GM21737 (cell line): Measurements from ENCODE around the gene PILRB.
"Not testable (repeated sequence)": the region's sequence is repeated elsewhere in the genome, so short reads cannot be mapped to it uniquely, and the experiment has no call there.

Experiments used
- ATAC-seq: cut with Tn5 transposase; IDR thresholded peaks from one replicate; pipeline ENCODE4 v1.9.1; 2021; ENCODE audit warnings: mild to moderate bottlenecking, moderate library complexity; ENCODE audit not compliant: unreplicated experiment

Gene PILRB

DNA sequence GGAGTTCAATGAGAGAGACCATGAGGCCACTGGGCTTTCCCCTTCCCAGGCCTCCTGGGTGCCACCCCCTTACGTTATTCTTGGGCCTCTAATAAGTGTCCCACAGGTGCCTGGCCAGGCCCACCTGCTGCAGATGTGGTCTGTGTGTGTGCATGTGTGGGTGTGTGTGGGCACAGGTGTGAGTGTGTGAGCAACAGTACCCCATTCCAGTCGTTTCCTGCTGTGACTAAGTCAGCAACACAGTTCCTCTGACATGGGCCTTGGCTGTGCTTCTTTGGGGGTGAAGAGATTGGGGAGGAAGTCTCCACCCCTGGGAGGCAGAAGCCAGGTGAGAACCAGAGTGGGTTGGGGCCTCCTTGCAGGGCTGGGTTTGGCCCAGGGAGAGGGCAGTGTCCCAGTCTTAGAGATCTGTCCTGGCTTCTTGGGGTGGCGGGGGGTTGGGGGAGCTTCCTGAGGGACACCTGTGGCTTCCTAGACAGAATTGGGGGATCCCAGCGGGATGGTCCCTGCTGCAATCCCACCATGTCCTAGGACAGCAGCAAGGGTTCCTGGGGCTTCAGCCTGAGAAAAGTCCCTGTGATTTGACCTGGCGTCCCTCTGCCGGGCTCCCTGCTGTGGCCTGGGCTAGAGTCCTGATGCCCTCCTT lies 4.1 kb upstream of the PILRB start:
- no peak for ATAC-seq

DNA sequence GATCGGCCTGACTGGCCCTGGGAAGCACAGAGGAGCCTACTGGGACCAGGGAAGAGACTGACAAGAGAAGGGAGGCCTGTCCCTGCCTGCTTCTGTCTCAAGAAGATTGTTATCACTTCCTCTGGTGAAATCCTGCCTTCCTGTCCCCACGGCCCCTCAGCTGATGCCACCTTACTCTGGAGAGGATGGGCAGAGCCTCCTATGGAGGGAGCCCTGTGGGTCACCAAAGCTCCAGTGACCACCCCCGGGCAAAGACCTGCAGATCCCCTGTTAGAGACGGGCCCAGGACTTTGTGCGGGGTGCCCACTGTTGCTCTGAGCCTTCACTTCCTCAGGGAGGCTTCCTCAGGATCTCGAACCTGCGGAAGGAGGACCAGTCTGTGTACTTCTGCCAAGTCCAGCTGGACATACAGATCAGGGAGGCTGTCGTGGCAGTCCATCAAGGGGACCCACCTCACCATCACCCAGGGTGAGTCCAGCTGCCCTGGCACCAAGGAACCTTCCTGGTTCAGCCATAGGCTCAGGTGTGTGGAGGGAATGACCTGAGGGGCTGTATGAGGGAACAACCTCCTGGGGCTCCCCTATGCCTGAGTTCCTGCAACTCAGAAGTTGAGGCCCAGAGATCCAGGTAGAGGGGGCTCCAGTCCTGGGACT lies 1.4 kb upstream of the PILRB start:
- no peak for ATAC-seq

DNA sequence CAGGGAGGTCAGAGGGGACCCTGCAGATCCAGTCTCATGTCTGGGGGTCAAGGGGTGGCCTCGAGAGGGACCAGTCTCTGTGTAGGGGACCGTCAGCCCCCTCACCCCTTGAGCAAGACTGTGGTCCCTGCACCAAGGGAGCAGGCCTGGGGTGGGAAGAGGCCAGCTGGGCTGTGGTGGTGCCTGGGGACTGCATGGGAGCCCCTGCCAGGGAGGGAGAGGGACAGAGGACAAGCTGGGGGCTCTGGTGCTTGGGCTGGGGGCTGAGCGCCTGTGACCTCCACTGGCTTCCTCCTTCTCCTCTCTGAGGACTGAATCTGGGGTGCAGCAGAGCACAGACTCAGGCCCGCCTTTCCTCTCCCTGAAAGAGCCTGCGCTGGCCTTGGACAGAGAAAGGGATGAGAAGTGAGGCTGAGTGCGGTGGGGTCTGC lies 771 bp upstream of the PILRB start:
- no peak for ATAC-seq

DNA sequence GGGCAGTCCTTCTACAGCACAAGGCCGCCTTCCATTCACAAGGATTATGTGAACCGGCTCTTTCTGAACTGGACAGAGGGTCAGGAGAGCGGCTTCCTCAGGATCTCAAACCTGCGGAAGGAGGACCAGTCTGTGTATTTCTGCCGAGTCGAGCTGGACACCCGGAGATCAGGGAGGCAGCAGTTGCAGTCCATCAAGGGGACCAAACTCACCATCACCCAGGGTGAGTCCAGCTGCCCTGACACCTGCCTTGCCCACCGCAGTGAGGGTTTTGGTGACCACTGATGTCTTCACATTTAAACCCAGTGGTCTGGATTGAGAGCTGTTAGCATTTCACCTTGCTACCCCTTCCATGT lies 918 bp downstream of the PILRB start:
- no peak for ATAC-seq

DNA sequence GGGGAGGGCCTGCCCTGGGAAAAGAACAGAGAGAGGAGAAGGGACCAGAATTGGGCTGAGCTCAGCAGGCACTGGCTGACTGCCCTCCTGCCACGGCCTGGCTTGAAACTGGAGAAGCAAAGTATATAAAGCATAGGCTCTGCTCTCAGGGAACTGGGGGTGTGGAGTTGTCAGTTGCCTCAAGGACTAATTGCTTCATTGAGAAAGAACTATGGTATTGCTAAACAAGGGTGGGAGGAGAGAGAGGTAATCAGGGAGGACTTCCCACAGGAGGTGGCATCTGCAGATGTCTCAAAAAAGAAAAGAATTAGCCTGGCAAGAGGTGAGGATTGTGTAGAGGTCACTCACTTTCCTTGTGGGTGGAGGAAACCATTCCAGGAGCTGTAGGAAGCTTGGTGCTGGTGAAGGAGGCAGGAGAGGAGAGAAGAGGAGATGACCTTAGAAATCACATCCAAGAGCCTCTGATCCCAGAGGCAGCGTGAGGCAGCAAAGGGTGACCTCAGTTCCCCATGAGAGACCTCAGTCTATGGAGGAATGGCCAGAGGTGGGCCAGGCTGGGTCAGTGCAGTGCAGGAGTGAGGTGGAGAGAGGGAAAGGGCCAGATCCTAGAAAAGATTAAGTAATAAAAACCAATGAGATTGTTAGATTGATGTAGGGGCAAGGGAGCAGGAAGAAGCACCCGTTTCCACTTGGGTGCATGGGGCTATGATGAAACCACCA lies 2.4 kb downstream of the PILRB start:
- ATAC-seq, result no peak

DNA sequence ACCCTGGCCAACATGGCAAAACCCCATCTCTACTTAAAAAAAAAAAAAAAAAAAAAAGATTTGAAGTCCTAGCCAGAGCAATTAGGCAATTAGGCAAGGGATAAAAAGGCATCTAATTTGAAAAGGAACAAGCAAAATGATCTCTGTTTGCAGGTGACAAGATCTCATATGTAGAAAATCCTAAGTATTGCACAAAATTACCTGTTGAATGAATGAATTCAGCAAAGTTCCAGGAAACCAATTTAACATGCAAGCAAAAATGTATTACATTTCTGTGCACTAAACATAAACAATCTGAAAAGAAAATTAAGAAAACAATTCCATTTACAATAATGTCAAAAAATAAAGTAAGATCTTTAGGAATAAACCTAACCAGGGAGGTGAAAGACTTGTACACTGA lies 5.2 kb downstream of the PILRB start:
- ATAC-seq, result no peak

DNA sequence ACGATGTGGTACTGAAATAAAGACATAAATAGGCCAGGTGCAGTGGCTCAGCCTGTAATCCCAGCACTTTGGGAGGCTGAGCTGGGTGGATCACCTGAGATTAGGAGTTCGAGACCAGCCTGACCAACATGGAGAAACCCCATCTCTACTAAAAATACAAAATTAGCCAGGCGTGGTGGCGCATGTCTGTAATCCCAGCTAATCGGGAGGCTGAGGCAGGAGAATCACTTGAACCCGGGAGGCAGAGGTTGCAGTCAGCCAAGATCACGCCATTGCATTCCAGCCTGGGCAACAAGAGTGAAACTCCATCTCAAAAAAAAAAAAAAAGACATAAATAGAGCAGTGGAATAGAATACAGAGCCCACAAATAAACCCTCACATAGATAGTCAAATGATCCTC lies 5.9 kb downstream of the PILRB start:
- ATAC-seq, result not testable (repeated sequence)

DNA sequence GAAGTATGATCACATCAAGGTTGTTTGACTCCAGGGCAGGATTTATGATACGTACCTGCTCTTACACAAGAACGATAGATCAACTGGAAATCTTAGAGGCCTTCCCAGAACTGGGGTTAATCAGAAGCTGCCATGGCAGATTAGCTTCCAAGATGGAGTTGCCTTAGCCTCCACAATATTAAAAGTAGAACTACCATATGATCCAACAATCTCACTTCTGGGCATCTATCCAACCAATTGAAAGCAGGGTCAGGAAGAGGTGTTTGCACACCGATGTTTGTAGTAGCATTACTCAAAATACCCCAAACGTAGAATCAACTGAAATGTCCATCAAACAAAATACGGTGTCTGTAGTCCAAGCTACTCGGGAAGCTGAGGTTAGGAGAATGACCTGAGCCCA lies 6.6 kb downstream of the PILRB start:
- ATAC-seq, result no peak

DNA sequence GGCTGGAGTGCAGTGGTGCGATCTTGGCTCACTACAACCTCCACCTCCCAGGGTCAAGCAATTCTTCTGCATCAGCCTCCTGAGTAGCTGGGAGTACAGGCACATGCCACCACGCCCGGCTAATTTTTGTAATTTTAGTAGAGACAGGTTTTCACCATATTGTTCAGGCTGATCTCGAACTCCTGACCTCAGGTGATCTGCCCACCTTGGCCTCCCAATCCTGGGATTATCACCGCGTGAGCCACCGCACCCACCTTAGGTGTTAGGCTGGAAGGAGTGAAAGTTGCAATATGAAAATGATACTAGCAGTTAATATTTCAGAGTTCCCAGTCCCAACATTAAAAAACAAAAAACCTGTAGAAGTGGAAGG lies 8.1 kb downstream of the PILRB start:
- ATAC-seq, result not testable (repeated sequence)

DNA sequence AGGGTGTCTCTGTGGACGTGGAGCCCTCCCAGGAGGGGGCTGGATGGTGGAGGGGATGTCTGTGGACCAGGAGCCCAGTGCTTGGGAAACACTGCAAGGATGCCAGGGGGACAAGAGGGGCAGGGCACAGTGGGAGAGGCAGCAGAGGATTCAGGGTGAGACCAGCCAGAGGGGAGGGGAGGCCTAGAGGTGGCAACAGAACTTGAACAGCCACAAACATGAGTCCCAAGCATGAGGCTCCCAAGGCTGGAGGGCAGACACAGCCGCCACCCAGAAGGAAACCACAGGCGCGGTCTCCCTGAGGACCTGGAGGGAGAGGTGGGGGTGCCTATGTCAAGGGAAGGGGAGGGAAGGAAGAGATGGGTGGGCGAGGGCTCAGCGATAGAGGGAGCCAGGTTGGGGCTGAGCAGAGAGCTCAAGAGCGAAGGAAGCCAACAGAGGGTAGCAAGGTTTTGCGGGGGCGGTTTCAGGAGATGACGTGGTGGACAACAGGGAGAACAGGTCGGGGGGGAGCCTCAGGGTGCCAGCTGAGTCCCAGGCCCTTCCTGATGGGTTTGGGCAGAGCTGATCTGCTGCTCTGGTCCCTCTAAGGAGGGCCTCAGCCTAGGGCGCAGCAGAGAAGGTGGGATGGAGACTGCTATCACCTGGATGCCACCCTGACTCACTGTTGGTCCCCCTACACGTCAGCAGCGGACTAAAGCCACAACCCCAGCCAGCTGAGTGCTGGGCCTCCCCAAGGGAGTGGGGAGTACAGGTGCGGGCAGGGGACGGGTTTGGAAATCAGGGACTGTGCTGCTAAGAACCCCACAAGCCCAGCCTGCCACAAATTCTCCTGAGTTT lies 8.7 kb downstream of the PILRB start:
- ATAC-seq, result no peak

DNA sequence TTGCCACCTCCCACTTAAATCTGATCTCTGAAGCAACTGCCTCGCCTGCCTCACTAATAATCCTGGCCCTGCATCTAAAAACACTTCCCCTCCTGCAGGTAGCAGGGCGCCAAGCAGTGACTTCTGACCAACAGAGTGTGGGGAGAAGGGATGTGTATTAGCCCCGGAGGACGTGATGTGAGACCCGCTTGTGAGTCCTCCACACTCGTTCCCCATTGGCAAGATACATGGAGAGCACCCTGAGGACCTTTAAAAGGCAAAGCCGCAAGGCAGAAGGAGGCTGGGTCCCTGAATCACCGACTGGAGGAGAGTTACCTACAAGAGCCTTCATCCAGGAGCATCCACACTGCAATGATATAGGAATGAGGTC lies 9.3 kb downstream of the PILRB start:
- ATAC-seq, result no peak

DNA sequence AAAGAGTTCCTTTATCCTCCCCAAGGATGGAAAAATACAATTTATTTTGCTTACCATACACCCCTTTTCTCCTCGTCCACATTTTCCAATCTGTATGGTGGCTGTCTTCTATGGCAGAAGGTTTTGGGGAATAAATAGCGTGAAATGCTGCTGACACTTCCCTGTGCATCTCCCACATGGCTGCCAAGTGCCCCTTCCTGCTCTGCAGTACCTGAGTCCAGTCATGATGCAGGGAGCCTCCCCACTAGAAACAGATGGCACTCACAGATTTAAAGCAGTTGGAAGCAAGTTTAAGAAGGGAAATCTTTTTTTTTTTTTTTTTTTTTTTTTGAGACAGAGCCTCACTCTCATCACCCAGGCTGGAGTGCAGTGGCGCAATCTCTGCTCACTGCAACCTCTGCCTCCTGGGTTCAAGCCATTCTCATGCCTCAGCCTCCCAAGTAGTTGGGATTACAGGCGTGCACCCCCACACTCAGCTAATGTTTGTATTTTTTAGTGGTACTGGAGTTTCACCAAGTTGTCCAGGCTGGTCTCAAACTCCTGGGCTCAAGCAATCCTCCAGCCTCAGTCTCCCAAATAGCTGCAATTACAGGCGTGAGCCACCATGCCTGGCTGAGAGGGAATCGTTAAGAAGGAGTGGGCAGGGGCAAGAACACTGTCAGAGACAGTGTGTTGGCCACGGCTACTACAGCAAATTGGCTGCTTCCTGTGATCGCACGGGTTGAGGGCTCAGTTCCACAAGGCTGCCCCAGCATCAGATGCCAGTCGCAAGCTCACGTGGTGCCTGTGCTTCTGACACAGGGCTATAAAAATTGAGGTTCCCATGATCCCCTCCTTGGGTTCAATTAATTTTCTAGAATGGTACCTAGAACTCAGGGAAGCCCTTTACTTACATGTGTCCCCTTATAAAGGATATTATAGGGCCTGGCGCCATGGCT lies 10.0 kb downstream of the PILRB start:
- no peak for ATAC-seq

DNA sequence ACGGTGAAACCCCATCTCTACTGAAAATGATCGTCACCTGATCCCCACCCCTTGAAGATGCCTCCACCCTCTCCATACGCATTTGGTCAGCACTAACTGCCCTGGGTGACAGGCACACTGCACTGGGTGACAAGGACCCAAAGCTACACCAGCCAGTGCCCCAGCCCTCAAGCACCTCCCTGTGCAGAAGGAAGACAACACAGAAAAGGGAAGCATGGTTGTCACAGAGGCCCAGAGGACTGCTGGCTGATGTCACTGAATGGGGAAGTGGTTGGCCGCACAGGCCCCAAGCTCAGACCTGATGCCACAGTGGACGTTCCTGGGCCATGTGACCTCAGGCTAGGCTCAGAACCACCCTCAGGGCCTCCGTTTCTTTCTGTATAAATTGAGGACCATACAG lies 11.2 kb downstream of the PILRB start:
- ATAC-seq, result peak; percentile 49

DNA sequence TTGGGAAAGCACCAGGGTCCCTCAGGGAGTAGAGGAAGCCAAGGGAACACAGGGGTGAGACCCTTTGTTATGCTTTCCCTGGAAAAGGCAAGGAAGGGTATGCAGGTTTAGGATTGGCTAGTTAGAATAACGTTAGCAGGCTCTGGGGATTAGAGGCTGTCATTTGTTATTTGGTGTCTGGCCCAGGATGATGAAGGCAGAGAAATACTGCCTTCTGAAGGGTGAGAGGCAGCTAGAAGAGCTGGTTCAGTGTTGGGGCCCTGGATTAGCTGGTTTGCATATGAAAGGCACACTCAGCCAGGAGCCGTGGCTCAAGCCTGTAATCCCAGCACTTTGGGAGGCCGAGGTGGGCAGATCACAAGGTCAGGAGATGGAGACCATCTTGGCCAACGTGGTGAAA lies 12.4 kb downstream of the PILRB start:
- no peak for ATAC-seq

DNA sequence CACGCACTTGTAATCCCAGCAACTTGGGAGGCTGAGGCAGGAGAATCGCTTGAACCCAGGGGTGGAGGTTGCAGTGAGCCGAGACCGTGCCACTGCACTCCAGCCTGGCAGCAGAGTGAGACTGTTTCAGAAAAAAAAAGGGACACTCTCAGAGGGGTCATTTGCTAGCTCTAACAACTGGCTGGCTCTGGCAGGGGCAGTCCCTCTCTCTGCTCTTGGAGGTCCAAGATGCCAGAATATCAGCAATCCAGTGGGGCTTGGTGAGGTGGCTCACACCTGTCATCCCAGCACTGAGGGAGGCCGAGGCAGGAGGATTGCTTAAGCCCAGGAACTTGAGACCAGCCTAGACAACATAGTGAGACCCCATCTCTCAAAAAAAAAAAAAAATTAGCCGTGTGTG lies 12.8 kb downstream of the PILRB start:
- ATAC-seq, result no peak

DNA sequence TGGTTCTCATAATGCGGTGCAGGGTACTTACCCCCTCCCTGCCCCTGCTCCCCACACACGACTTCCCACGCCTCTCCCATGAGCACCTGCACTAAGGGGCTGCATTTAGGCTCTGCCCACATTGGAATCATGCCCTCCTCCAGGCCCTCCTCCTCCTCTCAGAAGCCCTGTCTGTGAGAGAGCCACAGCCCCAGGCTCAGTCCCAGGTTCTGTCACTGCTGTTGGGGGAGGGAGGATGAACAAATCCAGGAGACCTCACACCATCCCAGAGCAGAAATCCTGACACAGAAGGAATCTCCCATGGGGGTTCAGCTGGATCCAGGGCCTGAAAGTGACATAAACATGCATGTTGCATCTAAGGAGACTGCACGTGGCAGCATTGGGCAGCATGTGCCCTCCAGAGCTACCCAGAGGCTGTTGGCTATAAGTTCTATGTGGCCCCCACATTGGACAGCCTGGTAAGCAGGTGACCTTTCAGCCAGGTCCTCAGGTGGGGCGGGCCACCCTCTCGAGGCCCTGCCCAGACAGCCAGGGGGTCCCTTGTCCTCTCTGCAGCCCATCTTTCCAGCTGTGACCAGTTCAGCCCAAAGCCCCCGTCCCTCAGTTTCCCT lies 13.7 kb downstream of the PILRB start:
- ATAC-seq, result no peak

DNA sequence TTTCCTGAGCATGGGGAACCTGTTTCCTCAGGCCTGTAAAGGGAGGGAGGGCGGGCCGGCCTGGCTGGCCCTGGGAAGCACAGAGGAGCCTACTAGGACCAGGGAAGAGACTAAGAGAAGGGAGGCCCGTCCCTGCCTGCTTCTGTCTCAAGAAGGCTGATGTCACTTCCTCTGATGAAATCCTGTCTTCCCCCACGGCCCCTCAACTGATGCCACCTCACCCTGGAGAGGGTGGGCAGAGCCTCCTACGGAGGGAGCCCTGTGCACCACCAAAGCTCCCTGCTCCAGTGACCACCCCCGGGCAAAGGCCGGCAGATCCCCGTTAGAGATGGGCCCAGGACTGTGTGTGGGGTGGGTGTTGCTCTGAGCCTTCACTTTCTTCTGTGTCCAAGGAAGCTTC lies 14.3 kb downstream of the PILRB start:
- ATAC-seq, result no peak

DNA sequence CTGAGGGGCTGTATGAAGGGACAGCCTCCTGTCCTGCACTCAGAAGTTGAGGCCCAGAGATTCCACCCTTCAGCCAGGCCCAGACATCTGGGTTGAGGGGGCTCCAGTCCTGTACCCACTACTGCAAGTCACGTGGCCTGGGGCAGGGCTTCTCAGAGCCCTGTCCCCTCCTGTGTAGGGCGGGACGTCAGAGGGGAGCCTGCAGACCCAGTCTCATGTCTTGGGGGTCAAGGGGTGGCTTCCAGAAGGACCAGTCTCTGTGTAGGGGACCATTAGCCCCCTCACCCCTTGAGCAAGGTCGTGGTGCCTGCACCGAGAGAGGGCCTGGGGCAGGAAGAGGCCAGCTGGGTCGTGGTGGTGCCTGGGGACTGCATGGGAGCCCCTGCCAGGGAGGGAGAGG lies 14.8 kb downstream of the PILRB start:
- ATAC-seq, result no peak

DNA sequence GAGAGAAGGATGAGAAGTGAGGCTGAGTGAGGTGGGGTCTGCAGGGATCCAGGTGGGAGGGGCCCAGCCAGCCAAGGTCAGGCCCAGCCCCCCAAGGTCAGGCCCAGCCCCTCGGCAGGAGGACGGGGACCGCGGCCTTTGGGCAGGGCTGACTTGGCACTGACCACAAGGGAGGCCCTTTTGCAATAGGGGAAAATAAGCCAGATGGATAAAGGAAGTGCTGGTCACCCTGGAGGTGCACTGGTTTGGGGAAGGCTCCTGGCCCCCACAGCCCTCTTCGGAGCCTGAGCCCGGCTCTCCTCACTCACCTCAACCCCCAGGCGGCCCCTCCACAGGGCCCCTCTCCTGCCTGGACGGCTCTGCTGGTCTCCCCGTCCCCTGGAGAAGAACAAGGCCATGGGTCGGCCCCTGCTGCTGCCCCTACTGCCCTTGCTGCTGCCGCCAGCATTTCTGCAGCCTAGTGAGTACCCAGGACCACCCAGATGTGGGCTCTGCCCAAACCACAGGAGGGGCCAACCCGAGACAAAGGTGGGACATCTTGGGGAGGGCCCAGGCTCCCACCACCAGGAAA lies 15.4 kb downstream of the PILRB start, which contains the start of gene PILRA:
Gene PILRA (plus strand): TSS at position 227 of the 571 bp plus-strand sequence. CDS start 170 bp downstream, at position 397.
- ATAC-seq, result no peak
